Lung (tissue), 12 donors: Measurements from ENCODE around the gene SEL1L3. TPM values are rescaled to one million over a fixed set of nuclear protein-coding genes. Genes with fewer than 3 reads are reported as not detected.

Experiments used
- ATAC-seq: fragments of 200-7000 bp; cut with Tn5 transposase; one replicate; pipeline ENCODE4 v1.9.1; 2020; ENCODE audit warnings: moderate number of reproducible peaks; ENCODE audit not compliant: insufficient read depth, low FRiP score
- DNase-seq, 3 donors: peaks; one replicate each; pipeline ENCODE4 v3.0.0-alpha.2; 2013 to 2017
- H3K27ac ChIP-seq, 2 donors: one replicate each; pipeline ENCODE4 v1.5.1; 2013; ENCODE audit warnings: mild to moderate bottlenecking in 2 of 2, moderate library complexity in 2 of 2, control low read depth in 1 of 2, inconsistent platforms in 1 of 2, low read depth in 1 of 2, low read length in 1 of 2
- H3K27me3 ChIP-seq, 3 donors: one replicate each; pipeline ENCODE4 v1.5.1; 2013; ENCODE audit warnings: low read length in 2 of 3; ENCODE audit not compliant: control insufficient read depth in 3 of 3, insufficient read depth in 3 of 3
- H3K36me3 ChIP-seq, 4 donors: one replicate each; pipeline ENCODE4 v1.5.1; 2013; ENCODE audit warnings: low read length in 4 of 4, mild to moderate bottlenecking in 1 of 4, moderate library complexity in 1 of 4; ENCODE audit not compliant: control insufficient read depth in 4 of 4, insufficient read depth in 4 of 4
- H3K4me1 ChIP-seq, 5 donors: one replicate each; pipeline ENCODE4 v1.5.1; 2013; ENCODE audit warnings: low read length in 5 of 5, mild to moderate bottlenecking in 2 of 5, moderate library complexity in 1 of 5; ENCODE audit not compliant: control insufficient read depth in 5 of 5, insufficient read depth in 5 of 5
- H3K4me3 ChIP-seq: one replicate; pipeline ENCODE4 v1.5.1; 2013; ENCODE audit warnings: mild to moderate bottlenecking, control low read depth, moderate library complexity
- H3K9ac ChIP-seq, 2 donors: one replicate each; pipeline ENCODE4 v1.5.1; 2013; ENCODE audit warnings: low read length in 2 of 2, control low read depth in 1 of 2; ENCODE audit not compliant: insufficient read depth in 1 of 2
- H3K9me3 ChIP-seq, 4 donors: one replicate each; pipeline ENCODE4 v1.5.1; 2013; ENCODE audit warnings: low read length in 3 of 4, mild to moderate bottlenecking in 1 of 4, moderate library complexity in 1 of 4; ENCODE audit not compliant: control insufficient read depth in 4 of 4, insufficient read depth in 3 of 4
- CTCF ChIP-seq: IDR thresholded peaks from 2 replicates; pipeline ENCODE4 v1.5.1; 2012; ENCODE audit warnings: mild to moderate bottlenecking; ENCODE audit errors: control extremely low read depth, extremely low read depth
- WGBS, 2 donors: extraction: QIAGEN DNeasy Blood & Tissue Kit; methylation state at CpG; one replicate each; pipeline ENCODE4 v1.1.7; 2013; 5-methylcytosine and 5-hydroxymethylcytosine counted together
- polyA plus RNA-seq, 2 donors: library from polyadenylated mRNA; stranded (reverse); fragments of 200-250 nt; gene quantifications; one replicate each; pipeline ENCODE4 v1.2.1, GENCODE V29; 2013
- total RNA-seq, 2 donors: library from RNA; depleted of rRNA in 1 of 2; stranded (reverse); fragments of >200 nt in 1 of 2; gene quantifications; one replicate each; pipeline ENCODE4 v1.2.1, GENCODE V29; 2014 to 2021
- donor health status: control.
- donor health status: control.
- donor health status: Bipolar disorder and iron deficiency.
- donor health status: healthy.
- donor health status: DM: yes; HTN: yes; CAD: no.

Gene SEL1L3
- total and polyA plus RNA-seq, 4 donors = 29.2 to 93.3 (median 57.1) TPM

- TF ChIP-seq CTCF = no peak
- H3K27ac ChIP-seq = no peak overlapping the region
- H3K27me3 ChIP-seq = peaks cover 0 to 10% (median 6%) of the 10 kb centered on the region in 3 donors
- H3K9ac ChIP-seq = no peak overlapping the region
- H3K4me3 ChIP-seq = no peak overlapping the region
- H3K9me3 ChIP-seq = no peaks in the 10 kb centered on the region
- H3K4me1 ChIP-seq = peaks cover 0 to 21% (median 7%) of the 10 kb centered on the region in 5 donors
- H3K36me3 ChIP-seq = no peaks in the 10 kb centered on the region
- no peak for DNase-seq
- ATAC-seq = no peak
- 96 to 97% methylated on average over 8 of the region's 8 CpGs for WGBS, 2 donors
Observed at GRCh38 chr4:25857851-25858400, 4.9 kb downstream of the SEL1L3 start.

- no peak overlapping the region for H3K27ac ChIP-seq
- 94 to 100% methylated on average over 2 of the region's 2 CpGs for WGBS, 2 donors
- no peak for ATAC-seq
- H3K4me3 ChIP-seq = no peak overlapping the region
- H3K4me1 ChIP-seq = peaks cover 0 to 21% (median 7%) of the 10 kb centered on the region in 5 donors
- no peak for DNase-seq
- no peaks in the 10 kb centered on the region for H3K9me3 ChIP-seq
- no peak overlapping the region for H3K9ac ChIP-seq
- H3K27me3 ChIP-seq = peaks cover 0 to 10% (median 6%) of the 10 kb centered on the region in 3 donors
- TF ChIP-seq CTCF = no peak
- H3K36me3 ChIP-seq = no peaks in the 10 kb centered on the region
Observed at GRCh38 chr4:25857403-25857802, 5.4 kb downstream of the SEL1L3 start.

GRCh38 chr4:25856756-25857155 is 6.0 kb downstream of the SEL1L3 start:
- no peaks in the 10 kb centered on the region for H3K36me3 ChIP-seq
- DNase-seq (no peak), ATAC-seq (no peak)
- no peak overlapping the region for H3K9ac ChIP-seq
- WGBS, 2 donors = 15 to 16% methylated on average over 1 of the region's 1 CpG
- no peaks in the 10 kb centered on the region for H3K9me3 ChIP-seq
- TF ChIP-seq CTCF = no peak
- H3K4me3 ChIP-seq = no peak overlapping the region
- peaks cover 0 to 8% (median 6%) of the 10 kb centered on the region in 3 donors for H3K27me3 ChIP-seq
- H3K27ac ChIP-seq = no peak overlapping the region
- H3K4me1 ChIP-seq = peaks cover 0 to 23% (median 5%) of the 10 kb centered on the region in 5 donors

- WGBS, 2 donors = 94 to 96% methylated on average over 3 of the region's 3 CpGs
- no peak overlapping the region for H3K9ac ChIP-seq
- no peaks in the 10 kb centered on the region for H3K9me3 ChIP-seq
- no peaks in the 10 kb centered on the region for H3K36me3 ChIP-seq
- ATAC-seq = no peak
- no peaks in the 10 kb centered on the region for H3K27me3 ChIP-seq
- no peak overlapping the region for H3K4me3 ChIP-seq
- H3K4me1 ChIP-seq = peaks cover 0 to 10% (median 0%) of the 10 kb centered on the region in 5 donors
- H3K27ac ChIP-seq = no peak overlapping the region
- DNase-seq = no peak
- no peak for TF ChIP-seq CTCF
Observed at GRCh38 chr4:25852103-25852502, 10.7 kb downstream of the SEL1L3 start.
